Breast epithelium (tissue), 3 donors: ENCODE measurements around the gene S100A9.

ENCODE experiments used
- CTCF ChIP-seq, 3 donors: fragments of 450-650 bp; IDR thresholded peaks; one replicate each; pipeline ENCODE4 v1.5.1; 2016 to 2017; ENCODE audit warnings: antibody characterized with exemption in 3 of 3, mild to moderate bottlenecking in 3 of 3, moderate library complexity in 3 of 3
- POLR2A ChIP-seq: fragments of 450-650 bp; IDR thresholded peaks from one replicate; pipeline ENCODE4 v1.6.1; 2016; ENCODE audit warnings: antibody characterized with exemption, mild to moderate bottlenecking, moderate library complexity
- POLR2AphosphoS5 ChIP-seq, 3 donors: sonication (generic); formaldehyde crosslinking; IDR thresholded peaks; one replicate each; pipeline ENCODE4 v1.6.1; 2017; ENCODE audit warnings: antibody characterized with exemption in 3 of 3

GRCh38 chr1:153375511-153375910 lies 17.9 kb downstream of the S100A9 start, which contains the start of gene S100A12:
- TF ChIP-seq CTCF (IDR thresholded peaks at IDR 0.05) (no peak), POLR2AphosphoS5 (IDR thresholded peaks at IDR 0.05) (no peak), POLR2A (no peak)
